Esophagus squamous epithelium (tissue), 5 donors: ENCODE measurements around the gene HMGCS2. TPM values are rescaled to one million over a fixed set of nuclear protein-coding genes. Genes with fewer than 3 reads are reported as not detected.

Experiments used
- DNase-seq: peaks from one replicate; lab custom pipeline; 2025; lab: John Stamatoyannopoulos, UW
- H3K27ac ChIP-seq, 4 donors: fragments of 200-600 bp; sonication (generic); one replicate each; pipeline ENCODE4 v1.5.1; 2016 to 2019; ENCODE audit warnings: mild to moderate bottlenecking in 1 of 4
- H3K27me3 ChIP-seq, 4 donors: fragments of 200-600 bp; sonication (generic); 1 replicate in 3 of 4; 2 replicates in 1 of 4; pipeline versions ENCODE4 v1.5.1 to v1.6.0; 2017 to 2021; ENCODE audit warnings: antibody characterized with exemption in 1 of 4
- H3K36me3 ChIP-seq, 3 donors: fragments of 200-600 bp; sonication (generic); one replicate each; pipeline ENCODE4 v1.5.1; 2016 to 2019
- H3K4me1 ChIP-seq, 3 donors: fragments of 200-600 bp; sonication (generic); one replicate each; pipeline ENCODE4 v1.5.1; 2017 to 2019
- H3K4me3 ChIP-seq, 4 donors: fragments of 200-600 bp; sonication (generic); 1 replicate in 3 of 4; 2 replicates in 1 of 4; pipeline ENCODE4 v1.5.1; 2016 to 2019; ENCODE audit warnings: mild to moderate bottlenecking in 2 of 4, moderate library complexity in 1 of 4
- H3K9me3 ChIP-seq, 3 donors: fragments of 200-600 bp; sonication (generic); one replicate each; pipeline ENCODE4 v1.5.1; 2016 to 2019
- POLR2A ChIP-seq, 4 donors: fragments of 450-650 bp; IDR thresholded peaks; one replicate each; pipeline ENCODE4 v1.6.1; 2017; ENCODE audit warnings: antibody characterized with exemption in 4 of 4, mild to moderate bottlenecking in 4 of 4, moderate library complexity in 3 of 4
- WGBS, 2 donors: methylation state at CpG; one replicate each; pipeline ENCODE4 v1.1.5; 2018; 5-methylcytosine and 5-hydroxymethylcytosine counted together
- intact Hi-C: fragments of 100-400 bp; cut with DNase I; formaldehyde crosslinking; loops from one replicate; pipeline ENCODE4 v1.15.0; 2022
- total RNA-seq, 4 donors: library from RNA; depleted of rRNA; stranded (reverse); fragments of >200 nt; gene quantifications; one replicate each; pipeline ENCODE4 v1.1.0, GENCODE V29; 2016
- TF ChIP-seq, protein P1 (sequence below), 6 experiments: fragments of 450-650 bp in 4 of 6; fragments of 200-600 bp in 2 of 6; sonication (generic) in 2 of 6; IDR thresholded peaks; one replicate each; pipeline ENCODE4 v1.5.1; 2016 to 2019; ENCODE audit warnings: antibody characterized with exemption in 6 of 6, mild to moderate bottlenecking in 4 of 6, moderate library complexity in 4 of 6
- donor health status: DM: yes; HTN: yes; CAD: no.

Gene HMGCS2
- total RNA-seq, 4 donors from 2014 or later = 1.1 to 27.0 (median 2.5) TPM; not detected in 1

GRCh38 chr1:119772298-119772697, 3.6 kb upstream of the HMGCS2 start:
- DNase-seq = no peak
- Histone ChIP-seq H3K36me3 (no peaks in the 10 kb centered on the region), H3K9me3 (no peaks in the 10 kb centered on the region), H3K27me3 (no peaks in the 10 kb centered on the region), H3K27ac (no peak overlapping the region), H3K4me1 (peaks cover 3 to 58% (median 19%) of the 10 kb centered on the region in 3 donors), H3K4me3 (no peak overlapping the region)
- TF ChIP-seq, protein P1, sequence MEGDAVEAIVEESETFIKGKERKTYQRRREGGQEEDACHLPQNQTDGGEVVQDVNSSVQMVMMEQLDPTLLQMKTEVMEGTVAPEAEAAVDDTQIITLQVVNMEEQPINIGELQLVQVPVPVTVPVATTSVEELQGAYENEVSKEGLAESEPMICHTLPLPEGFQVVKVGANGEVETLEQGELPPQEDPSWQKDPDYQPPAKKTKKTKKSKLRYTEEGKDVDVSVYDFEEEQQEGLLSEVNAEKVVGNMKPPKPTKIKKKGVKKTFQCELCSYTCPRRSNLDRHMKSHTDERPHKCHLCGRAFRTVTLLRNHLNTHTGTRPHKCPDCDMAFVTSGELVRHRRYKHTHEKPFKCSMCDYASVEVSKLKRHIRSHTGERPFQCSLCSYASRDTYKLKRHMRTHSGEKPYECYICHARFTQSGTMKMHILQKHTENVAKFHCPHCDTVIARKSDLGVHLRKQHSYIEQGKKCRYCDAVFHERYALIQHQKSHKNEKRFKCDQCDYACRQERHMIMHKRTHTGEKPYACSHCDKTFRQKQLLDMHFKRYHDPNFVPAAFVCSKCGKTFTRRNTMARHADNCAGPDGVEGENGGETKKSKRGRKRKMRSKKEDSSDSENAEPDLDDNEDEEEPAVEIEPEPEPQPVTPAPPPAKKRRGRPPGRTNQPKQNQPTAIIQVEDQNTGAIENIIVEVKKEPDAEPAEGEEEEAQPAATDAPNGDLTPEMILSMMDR (IDR thresholded peaks at IDR 0.05) = no peak
- TF ChIP-seq POLR2A (IDR thresholded peaks at IDR 0.05) = no peak
- WGBS, 2 donors = 87 to 90% methylated on average over 2 of the region's 2 CpGs
- intact Hi-C loops = no loop called here

- no peaks in the 10 kb centered on the region for H3K9me3 ChIP-seq
- intact Hi-C loops = no loop called here
- TF ChIP-seq POLR2A (IDR thresholded peaks at IDR 0.05) = no peak
- TF ChIP-seq, protein P1 (IDR thresholded peaks at IDR 0.05) = no peak
- H3K4me3 ChIP-seq = no peak overlapping the region
- no peaks in the 10 kb centered on the region for H3K36me3 ChIP-seq
- DNase-seq = no peak
- no peaks in the 10 kb centered on the region for H3K27me3 ChIP-seq
- 65 to 71% methylated on average over 3 of the region's 3 CpGs for WGBS, 2 donors
- peaks cover 5 to 64% (median 24%) of the 10 kb centered on the region in 3 donors for H3K4me1 ChIP-seq
- no peak overlapping the region for H3K27ac ChIP-seq
Observed at GRCh38 chr1:119771770-119772169, 3.1 kb upstream of the HMGCS2 start.

GRCh38 chr1:119771016-119771415, 2.3 kb upstream of the HMGCS2 start:
- DNase-seq = no peak
- H3K27ac ChIP-seq = no peak overlapping the region
- H3K4me1 ChIP-seq = peaks cover 10 to 71% (median 32%) of the 10 kb centered on the region in 3 donors
- no peaks in the 10 kb centered on the region for H3K27me3 ChIP-seq
- no peaks in the 10 kb centered on the region for H3K36me3 ChIP-seq
- no peaks in the 10 kb centered on the region for H3K9me3 ChIP-seq
- no peak overlapping the region for H3K4me3 ChIP-seq
- intact Hi-C loops = no loop called here
- 28 to 42% methylated on average over 2 of the region's 2 CpGs for WGBS, 2 donors
- TF ChIP-seq POLR2A (IDR thresholded peaks at IDR 0.05) = no peak
- TF ChIP-seq, protein P1 (IDR thresholded peaks at IDR 0.05) = no peak

GRCh38 chr1:119767486-119767885, 1.2 kb downstream of the HMGCS2 start:
- intact Hi-C loops = no loop called here
- 23 to 32% methylated on average over 2 of the region's 2 CpGs for WGBS, 2 donors
- H3K4me1 ChIP-seq = peaks cover 10 to 56% (median 26%) of the 10 kb centered on the region in 3 donors
- no peaks in the 10 kb centered on the region for H3K9me3 ChIP-seq
- TF ChIP-seq, protein P1 (IDR thresholded peaks at IDR 0.05) = no peak
- no peak for TF ChIP-seq POLR2A (IDR thresholded peaks at IDR 0.05)
- H3K27ac ChIP-seq = peak overlapping the region in 1 of 4 donors; percentile 24
- H3K36me3 ChIP-seq = no peaks in the 10 kb centered on the region
- H3K27me3 ChIP-seq = no peaks in the 10 kb centered on the region
- DNase-seq = no peak
- peak overlapping the region in 1 of 4 donors; percentile 47 for H3K4me3 ChIP-seq

DNA sequence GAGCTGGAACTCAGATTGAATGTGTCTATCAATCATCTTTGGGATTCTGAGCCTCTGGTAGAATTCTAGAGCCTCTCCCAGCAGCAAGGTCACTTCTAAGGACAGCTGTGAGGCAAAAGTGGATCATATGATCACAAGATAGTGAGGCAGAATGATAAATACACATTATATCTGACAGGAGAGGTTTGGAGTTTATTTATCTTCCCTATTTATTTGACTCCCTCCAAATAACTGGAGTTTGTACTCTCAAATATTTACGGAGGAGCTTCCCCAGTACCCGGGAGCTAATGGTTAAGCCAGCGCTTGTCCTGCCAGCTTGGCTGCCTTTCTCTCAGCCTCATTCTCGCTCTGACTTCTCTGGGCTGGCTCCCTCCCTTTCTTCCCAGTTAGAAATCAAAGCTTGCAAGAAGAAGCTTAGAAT, 2.3 kb downstream of the HMGCS2 start:
- Histone ChIP-seq H3K9me3 (no peaks in the 10 kb centered on the region), H3K36me3 (no peaks in the 10 kb centered on the region), H3K27ac (peak overlapping the region in 3 of 4 donors; percentile 24 to 43 (median 26)), H3K27me3 (no peaks in the 10 kb centered on the region), H3K4me1 (peaks cover 10 to 47% (median 23%) of the 10 kb centered on the region in 3 donors), H3K4me3 (peak overlapping the region in 1 of 4 donors; percentile 40)
- no peak for TF ChIP-seq POLR2A (IDR thresholded peaks at IDR 0.05)
- TF ChIP-seq, protein P1 (IDR thresholded peaks at IDR 0.05) = no peak
- intact Hi-C loops = no loop called here
- 9 to 52% methylated on average over 4 of the region's 4 CpGs for WGBS, 2 donors
- DNase-seq = no peak
